HG03558 (cell line): ENCODE results near the gene ADGRD1.

Experiments
- ATAC-seq: cut with Tn5 transposase; IDR thresholded peaks from one replicate; pipeline ENCODE4 v1.9.1; 2021; ENCODE audit warnings: moderate number of reproducible peaks; ENCODE audit not compliant: unreplicated experiment; ENCODE audit errors: extremely low read depth

ADGRD1 gene

DNA sequence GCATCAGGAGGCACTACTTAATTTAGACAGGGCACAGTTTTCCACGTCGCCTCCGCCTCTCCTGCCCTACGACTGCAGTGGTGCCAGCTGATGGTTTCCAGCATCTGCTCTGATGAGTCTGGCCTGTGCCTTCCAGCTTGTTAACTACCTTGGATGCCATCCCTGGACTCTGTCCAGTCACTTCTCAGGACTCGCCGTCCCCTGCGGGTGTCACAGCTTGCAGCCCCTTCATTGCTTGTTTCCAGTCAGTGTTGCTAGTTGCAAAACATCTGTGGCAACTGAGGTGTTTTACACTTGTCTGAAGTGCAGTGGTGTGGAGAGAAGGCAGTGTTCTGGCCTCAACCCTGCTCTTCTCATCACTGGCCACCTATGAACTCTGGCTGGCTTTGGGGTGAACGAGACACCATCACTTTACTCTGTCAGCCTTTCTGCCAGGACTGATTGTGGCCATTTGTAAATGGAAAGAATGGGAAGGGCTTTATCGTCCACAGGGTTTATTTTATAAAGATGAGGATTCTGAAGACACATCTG, 8.3 kb downstream of the ADGRD1 start:
- ATAC-seq = no peak

DNA sequence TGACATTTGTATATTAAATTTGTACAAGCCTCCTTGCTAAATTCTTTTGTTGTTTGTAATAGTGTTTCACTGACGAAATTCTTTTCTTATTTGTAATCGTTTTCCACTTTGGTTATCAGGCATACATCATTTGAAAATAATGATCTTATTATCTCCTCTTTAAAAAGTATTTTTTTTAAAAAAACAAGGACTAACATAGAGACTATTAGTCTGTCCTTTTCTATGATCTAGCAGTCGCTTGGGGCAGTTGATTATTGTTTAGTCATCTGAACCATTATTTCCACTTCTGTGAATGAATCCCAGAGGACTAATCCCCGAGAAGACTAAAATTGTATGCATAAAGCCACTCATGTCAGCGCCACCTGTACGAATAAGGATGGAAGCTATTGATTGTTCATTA, 11.5 kb downstream of the ADGRD1 start:
- ATAC-seq = no peak

DNA sequence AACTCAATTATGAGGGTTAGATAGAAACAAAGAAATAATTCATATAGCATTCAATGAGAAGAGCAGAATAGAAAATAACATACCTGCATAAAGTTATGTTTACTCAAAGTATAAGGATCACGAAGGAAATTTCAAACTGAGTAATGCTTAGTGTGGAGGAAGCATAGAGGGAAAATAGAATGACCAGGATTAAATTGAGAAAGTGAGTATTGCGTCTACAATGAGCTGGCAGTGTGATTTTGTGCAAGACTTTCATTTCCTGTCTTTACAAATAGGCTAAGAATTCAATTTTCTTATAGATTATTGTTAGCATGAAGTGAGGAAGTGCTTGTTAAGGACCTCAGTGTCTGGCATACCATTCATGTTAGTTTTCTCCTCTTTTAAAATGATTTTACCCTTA, 12.0 kb downstream of the ADGRD1 start:
- ATAC-seq = no peak

DNA sequence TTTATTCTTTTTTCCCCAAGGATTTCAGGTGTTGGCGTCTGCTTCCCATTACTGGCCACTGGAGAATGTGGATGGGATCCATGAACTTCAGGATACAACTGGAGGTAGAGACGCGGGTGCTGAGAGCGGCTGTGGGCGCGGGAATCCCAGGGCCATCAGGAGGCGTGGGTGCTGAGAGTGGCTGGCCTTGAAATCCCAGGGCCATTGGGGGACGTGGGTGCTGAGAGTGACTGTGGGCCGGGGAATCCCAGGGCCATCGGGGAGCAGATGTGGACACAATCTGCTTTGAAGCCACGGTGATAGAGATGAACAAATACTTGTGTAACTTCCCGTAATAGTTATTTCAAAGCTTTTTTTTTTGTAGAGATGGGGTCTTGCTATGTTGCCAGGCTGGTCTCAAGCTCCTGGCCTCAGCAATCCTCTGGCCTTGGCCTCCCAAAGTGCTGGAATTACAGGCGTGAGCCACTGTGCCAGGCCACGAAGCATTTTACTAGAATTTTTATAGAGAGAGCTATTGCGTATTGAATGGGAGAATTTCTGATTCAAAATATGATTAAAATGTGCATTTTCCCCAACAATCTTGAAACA, 12.8 kb downstream of the ADGRD1 start:
- no peak for ATAC-seq

DNA sequence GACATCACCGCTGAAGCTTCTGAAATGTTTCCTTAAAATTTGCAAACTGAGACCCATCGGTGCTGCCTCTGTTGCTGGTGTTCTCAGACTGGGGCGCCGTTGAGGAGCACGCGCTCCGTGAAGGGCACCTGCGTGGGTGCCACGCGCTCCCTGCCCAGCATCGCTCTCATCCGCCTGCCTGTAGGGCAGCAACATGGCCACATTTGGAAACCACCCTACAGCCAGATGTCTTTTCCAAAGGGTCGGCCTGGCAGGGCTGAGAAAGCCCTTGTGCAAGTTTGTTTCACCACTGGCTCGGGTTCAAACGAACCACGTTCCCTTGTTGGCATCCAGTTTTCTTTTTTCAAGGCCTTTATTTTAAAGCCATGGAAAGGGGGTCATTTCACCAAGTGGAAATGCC, 13.9 kb downstream of the ADGRD1 start:
- no peak for ATAC-seq

DNA sequence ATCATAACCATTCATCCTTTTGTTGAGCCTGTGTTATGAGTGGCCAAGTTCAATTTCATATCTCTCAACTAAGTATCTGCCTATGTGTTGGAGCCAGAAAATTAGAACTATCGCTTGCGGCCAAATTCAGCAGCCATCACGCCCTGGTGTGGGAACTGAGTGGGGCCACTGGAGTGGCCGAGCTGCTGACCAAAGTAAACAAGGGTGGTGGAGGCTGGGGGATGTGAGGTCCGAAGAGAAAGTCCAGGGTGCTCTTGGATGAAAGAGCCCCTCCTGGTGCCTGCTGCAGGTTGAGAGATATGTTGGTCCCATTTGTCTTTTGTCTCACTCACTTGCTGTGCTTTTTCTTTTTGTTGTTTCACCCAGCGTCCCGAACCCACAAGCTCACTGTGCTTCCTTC, 14.9 kb downstream of the ADGRD1 start:
- ATAC-seq = no peak

DNA sequence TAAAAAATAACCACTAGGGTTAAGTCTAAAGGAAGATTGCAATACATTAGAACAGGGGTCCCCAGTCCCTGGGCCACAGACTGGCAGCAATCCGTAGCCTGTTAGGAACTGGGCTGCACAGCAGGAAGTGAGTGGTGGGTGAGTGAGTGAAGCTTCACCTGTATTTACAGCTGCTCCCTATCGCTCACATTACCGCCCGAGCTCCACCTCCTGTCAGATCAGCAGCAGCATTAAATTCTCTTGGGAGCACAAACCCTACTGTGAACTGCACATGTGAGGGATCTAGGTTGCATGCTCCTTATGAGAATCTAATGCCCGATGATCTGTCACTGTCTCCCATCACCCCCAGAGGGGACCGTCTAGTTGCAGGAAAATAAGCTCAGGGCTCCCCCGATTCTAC, 15.5 kb downstream of the ADGRD1 start:
- no peak for ATAC-seq

DNA sequence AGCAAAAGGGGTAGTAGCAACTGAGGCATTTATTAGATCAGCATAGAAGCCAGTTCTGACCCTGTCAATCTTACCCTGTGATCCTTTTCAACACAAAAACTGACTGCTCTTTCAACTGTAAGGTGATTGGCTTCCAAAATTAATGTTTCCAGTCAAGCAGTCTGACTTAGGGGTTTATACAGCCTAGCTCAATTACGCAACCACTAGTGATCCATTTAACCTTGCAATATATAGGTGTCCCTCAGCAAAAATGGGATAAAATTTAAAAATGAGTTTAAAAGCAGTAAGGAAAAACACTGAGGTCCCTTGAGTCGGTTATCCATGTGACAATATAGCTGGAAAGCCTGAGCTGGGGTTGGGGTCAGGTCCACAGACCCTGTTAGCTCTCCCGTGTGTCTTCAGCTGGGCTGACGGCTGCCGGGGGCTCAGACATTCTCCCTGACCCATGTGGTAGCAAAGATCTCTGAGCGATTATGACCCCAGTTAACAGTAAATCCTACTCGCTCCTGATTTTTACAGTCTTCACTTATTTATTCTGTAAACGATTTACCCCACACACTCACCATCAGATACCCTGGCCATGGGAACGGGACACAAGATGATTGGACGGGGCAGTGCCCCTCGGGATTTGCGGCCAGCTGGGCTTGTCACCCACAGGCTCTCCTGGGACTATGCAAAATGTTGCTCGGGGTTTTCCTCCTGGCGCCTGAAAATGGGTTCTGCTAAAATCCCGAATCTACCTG, 16.6 kb downstream of the ADGRD1 start:
- no peak for ATAC-seq

DNA sequence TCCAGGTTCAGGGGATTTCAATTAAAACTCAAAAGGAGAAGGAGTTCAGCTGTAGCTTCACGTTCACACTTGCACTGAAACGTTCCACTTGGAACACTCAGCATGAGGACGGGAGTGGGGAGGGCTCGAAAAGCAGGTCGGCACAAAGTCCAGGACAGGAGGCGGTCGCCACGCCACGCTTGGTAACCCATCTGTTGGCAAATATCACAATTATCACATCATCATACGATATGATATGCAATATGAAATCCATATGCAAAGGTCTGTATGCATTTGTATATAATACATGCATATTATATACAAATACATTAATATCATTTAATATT, 17.2 kb downstream of the ADGRD1 start:
- ATAC-seq = no peak

DNA sequence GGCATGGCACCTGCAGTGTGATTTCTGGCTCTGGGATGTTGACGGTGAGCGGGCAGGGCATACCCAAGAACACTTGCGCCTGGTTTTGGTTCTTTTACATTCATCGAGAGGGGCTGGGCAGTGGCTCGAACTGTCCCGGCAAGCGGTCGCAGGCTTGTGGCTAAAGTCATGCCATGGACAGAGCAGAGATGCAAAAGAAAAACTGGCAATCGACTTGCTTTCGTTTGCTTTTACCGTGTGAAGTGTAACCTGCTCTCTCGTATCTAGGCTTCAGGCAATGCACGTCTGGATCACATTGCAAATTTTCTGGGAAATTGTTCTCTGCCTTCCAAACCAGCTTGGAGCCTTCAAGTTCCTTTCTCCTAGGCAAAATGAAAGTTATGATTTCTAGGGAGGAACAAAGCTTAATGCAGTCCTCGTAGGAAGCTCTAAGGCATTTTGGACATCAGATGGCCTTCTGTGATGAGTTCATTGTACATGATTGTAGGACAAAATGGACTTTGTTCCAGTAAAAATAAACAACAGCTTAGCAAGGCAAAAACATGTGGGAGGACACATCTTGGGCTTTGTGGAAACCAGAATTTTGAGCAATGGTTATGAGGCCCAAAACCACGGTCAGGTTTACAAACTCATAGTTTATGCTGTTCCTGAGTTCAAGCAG, 18.3 kb downstream of the ADGRD1 start:
- no peak for ATAC-seq

DNA sequence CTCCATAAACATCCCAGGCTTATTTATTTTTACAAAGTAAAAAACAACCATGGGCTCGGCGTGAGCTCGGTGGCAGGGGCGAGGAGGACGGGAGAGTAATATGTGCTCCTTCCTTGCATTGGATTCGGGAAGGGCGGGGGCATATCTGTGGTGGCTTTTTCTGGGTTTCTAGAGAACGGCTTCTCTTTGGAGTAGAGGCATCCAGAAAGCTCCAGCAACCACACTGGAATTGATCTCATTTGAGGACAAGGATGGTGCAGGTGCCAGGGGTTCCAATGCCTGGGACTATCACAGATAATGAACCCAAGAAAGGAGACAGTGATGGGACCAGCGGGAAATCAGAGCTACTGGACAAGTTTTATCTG, 18.9 kb downstream of the ADGRD1 start:
- no peak for ATAC-seq

DNA sequence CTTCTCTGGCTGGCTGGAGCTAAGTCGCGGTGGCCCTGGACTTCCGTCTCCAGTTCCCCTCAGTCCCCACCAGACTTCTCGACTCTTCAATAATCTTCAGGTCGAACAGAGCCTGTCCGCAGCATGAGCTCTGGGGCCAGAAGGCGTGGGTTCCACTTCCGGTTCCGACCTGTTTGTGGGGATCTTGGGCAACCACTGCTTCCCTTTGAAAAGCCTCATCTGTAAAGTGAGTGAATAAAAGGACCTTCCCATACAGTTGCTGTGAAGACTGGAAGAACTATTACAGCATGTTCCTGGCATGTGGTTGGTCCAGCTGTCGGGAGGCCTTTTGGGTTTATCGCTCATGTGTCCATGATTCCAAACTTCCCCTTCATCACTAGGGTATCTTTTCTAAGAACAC, 19.4 kb downstream of the ADGRD1 start:
- ATAC-seq = no peak

DNA sequence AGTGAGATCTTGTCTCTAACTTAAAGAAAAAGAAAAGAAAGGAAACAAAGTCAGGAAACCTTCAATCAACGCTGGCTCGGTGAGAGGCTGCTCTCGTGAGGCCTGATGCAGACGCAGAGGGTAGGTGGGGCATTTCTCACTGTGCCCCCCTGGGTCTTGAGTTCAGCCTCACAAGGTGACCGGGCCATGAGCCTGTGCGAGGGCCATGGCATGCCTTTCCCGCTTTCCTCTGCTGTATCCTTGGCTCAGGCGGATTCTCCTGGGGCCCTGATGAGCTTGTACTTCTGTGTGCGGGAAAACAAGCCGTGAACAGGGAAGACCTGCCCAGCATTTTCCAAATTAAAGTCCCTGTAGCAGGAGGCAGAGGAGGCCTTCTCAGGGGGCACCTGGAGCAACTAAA, 20.2 kb downstream of the ADGRD1 start:
- no peak for ATAC-seq

DNA sequence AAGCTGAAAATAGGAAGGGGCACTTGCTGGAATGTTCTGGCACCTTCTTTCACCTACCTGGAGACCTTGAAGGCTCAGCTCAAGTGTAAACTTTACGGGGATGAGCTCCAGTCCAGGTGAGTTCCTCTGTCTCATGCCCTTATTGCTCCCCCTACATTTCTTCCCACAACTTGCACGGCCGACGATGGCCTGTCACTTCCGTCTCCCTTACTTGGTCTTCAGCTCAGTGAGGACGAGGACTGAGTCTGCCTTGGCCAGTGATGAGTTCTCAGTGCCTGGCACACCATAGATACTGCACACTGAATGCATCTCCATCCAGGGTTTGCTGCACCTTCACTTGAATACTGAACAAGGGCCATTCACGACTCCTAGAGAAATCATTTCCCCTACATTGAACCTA, 21.4 kb downstream of the ADGRD1 start:
- ATAC-seq = no peak

DNA sequence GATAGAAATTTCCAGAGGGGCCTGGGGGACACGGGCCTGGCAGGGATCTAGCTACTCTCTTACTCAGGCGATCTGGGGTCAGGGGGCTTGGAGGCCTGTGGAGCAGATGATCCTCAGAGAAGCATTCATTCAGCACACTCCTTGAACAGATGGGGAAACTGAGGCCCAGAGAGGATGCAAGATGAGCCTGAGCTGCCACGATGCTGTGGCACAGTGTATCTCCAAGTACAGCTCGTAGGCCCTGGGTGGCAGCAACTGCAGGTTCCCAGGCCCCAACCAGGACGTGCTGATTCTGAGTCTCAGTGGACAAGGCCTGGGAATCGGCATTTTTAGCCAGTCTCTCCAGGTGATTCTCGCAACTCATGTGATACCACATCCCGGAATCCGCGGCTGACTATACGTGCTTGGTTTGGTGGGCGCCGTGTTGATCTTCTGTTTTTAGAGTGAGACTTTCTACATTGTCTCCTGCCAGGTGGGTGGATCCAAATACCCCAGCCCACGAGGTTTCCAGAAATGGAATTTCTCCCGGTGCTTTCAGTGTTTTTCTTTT, 22.5 kb downstream of the ADGRD1 start:
- no peak for ATAC-seq

DNA sequence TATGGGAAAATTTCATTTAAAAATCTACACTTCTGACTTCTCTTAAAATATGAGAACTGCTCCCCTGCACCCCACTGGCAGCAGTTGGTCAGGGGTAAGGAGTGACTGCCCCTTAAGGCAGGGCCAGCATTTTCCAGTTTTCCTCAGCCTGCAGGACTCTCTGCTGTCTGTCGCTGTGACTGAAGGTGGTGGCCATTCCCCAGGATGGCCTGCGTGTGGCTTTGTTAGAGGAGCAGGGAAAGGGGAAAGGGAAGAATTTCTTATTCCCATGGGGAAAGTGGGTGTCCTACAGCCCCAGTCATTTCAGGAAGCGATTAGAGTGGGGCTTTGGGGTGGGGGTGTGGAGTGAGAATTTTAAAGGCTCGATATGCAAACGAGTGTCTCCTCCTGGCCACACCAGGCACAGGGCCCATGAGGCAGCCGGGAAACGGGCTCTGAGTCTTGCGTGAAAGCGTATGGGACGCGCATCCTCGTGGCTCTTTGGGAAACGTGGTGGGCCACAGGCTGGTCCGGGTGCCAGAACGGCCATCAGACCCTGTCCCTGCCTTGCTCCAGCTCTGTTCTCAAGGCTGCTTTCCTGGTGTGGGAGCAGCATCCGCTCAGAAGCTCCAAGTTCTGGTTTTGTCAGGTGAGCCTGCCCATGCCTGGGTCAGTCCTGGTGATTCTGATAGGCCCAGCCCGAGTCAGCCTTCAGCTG, 23.5 kb downstream of the ADGRD1 start:
- ATAC-seq = no peak

DNA sequence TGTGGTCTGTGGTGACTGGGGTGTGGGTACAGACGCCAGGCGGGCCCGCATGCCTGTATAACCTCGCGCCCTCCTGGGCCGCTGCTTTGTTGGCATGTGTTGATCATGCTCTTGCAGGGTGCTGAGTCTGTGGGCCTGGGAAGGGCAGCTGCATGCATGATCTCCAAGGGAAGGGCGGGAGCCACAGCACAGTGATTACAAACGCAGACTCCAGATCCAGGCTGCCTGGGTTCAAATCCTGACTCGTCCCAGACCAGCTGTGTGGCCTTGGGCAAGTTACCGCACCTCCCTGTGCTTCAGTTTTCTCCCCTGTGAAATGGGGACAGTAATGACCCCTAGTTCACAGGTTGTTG, 24.0 kb downstream of the ADGRD1 start:
- ATAC-seq = no peak

DNA sequence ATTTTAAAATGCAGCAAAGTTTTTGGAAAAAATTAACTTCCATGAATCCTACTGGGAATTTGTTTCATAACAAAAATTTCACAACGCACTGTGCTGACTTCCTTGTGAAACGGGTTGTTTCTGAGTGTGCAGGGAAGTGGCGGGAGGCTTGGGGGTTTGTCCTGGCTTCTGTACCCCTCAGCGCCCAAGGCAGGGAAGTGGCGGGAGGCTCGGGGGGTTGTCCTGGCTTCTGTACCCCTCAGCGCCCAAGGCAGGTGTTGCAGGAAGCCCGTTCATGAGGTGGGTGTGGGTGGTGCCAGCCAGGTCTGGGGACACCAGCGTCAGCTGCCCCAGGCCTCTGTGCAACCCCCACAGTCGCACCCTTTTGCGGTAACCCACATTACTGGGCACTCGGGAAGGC, 25.1 kb downstream of the ADGRD1 start:
- ATAC-seq = no peak

DNA sequence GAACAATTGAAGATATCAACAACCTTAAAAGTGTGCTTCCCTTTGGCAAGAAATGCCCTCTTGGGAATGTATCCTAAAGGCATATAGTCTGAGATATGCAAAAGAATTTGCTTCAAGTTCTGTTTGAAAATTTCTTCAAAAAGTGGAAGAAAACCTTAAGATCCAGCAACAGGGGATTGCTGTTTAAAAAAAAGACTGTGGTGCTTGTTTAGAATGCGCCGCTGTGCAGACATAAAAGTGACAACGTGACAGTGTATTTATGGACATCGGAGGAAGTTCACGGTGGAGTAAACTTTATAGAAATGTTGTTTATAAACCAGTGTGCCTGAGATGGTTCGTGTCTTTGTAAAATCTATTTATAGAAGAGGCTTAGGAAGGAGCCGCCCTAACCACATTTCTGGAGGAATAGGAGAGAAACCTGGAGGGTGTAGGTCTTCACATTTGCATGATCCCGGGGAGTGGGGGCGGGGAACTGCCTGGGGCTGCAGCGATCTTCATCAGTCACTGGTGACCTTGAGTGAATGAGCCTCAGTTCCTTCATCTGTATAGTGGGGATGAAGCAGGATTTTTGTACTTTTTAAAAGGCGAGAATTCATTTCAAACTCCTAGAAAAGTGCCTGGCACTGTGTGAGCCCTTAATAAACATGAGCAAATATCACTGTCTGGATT, 27.5 kb downstream of the ADGRD1 start:
- ATAC-seq = no peak

DNA sequence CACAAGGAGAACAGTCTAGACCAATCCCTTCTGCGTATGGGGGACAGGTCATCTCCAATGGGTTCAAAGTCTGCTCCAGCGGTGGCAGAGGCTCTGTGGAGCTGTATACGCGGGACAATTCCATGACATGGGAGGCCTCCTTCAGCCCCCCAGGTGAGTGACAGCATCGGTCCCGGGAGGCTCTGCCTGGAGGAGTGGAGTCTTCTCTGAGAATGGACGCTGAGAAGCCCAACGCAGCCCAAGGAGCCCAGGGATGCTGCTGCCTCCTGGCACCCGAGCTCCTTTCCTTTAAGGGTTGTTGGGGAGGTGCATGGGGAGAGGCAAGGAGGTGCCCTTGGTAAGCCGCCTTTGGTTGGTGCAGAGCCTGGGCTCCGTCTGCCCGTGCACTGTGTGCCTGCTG, 28.2 kb downstream of the ADGRD1 start:
- no peak for ATAC-seq
